Mammary epithelial cell (primary cell): ENCODE results near the gene ZNF641.

ENCODE experiments used
- EZH2 ChIP-seq: IDR thresholded peaks from 2 replicates; pipeline ENCODE4 v1.6.1; 2012; ENCODE audit warnings: low read length, inconsistent platforms, borderline replicate concordance
- TF ChIP-seq, protein P1 (sequence below), 2 donors: IDR thresholded peaks in 1 of 2; conservative IDR thresholded peaks in 1 of 2; 2 replicates each; pipeline ENCODE4 v1.5.1; 2011 to 2012; ENCODE audit warnings: inconsistent platforms in 2 of 2, low read length in 2 of 2, mild to moderate bottlenecking in 2 of 2, control low read depth in 1 of 2, low read depth in 1 of 2; ENCODE audit not compliant: insufficient read depth in 1 of 2; ENCODE audit errors: extremely low read depth in 1 of 2

- TF ChIP-seq, protein P1, sequence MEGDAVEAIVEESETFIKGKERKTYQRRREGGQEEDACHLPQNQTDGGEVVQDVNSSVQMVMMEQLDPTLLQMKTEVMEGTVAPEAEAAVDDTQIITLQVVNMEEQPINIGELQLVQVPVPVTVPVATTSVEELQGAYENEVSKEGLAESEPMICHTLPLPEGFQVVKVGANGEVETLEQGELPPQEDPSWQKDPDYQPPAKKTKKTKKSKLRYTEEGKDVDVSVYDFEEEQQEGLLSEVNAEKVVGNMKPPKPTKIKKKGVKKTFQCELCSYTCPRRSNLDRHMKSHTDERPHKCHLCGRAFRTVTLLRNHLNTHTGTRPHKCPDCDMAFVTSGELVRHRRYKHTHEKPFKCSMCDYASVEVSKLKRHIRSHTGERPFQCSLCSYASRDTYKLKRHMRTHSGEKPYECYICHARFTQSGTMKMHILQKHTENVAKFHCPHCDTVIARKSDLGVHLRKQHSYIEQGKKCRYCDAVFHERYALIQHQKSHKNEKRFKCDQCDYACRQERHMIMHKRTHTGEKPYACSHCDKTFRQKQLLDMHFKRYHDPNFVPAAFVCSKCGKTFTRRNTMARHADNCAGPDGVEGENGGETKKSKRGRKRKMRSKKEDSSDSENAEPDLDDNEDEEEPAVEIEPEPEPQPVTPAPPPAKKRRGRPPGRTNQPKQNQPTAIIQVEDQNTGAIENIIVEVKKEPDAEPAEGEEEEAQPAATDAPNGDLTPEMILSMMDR (conservative IDR thresholded peaks at IDR 0.05 in 1 of 2, IDR thresholded peaks at IDR 0.05 in 1 of 2; ENCODE audit: extremely low read depth in 1 of 2, insufficient read depth in 1 of 2, low read depth in 1 of 2, low read length in 2 of 2) = no peak
- no peak for TF ChIP-seq EZH2
Observed at GRCh38 chr12:48331399-48331798, 19.3 kb downstream of the ZNF641 start.
